ENCODE measurements around the gene RASSF8. TPM values are rescaled to one million over a fixed set of nuclear protein-coding genes. Genes with fewer than 3 reads are reported as not detected.

Gene RASSF8
- total RNA-seq, 1 experiment from 2014 or later = 51.2 TPM

DNA sequence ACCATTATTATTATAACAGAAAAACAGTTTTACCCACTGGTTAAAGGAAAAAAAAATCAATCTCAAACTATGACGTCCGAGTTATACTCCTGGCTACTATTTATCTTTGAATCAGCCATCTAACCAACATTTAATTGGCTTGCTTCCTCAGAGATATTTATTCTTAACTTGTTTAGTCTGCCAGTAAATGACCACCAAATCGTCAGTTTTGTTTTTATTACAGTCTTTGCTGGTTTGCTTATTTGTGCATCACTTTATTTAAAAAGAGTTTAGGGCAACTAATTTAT lies 71.2 kb downstream of the RASSF8 start:
- Histone ChIP-seq H3K9ac (ENCODE audit: low read length) (no peak overlapping the region), H3K36me3 (ENCODE audit: low read depth, low read length) (no peaks in the 10 kb centered on the region), H3K9me3 (ENCODE audit: low read length) (no peaks in the 10 kb centered on the region), H3K4me1 (ENCODE audit: insufficient read depth, low read length) (peaks cover 33% of the 10 kb centered on the region), H4K20me1 (ENCODE audit: low read length) (peaks cover 13% of the 10 kb centered on the region), H3K9me2 (replicated peaks; ENCODE audit: low read length) (no peaks in the 10 kb centered on the region), H3F3A (ENCODE audit: low read length, unreplicated experiment) (no peaks in the 10 kb centered on the region), H2AFZ (ENCODE audit: low read length) (no peak overlapping the region), H3K27me3 (ENCODE audit: low read length) (no peaks in the 10 kb centered on the region), H3K27ac (ENCODE audit: low read length) (no peak overlapping the region), H3K79me2 (ENCODE audit: low read length) (peaks cover 45% of the 10 kb centered on the region), H3K4me2 (ENCODE audit: low read length) (0 out of 2 replicates have a peak overlapping the region, but pooled peaks have one; percentile 4), H3K4me3 (ENCODE audit: low read length) (no peak overlapping the region)
- ATAC-seq = no peak
- DNase-seq = no peak
- CTCF ChIA-PET = interaction anchor here (0.7 kb wide), 1 partner anchor 33 kb away, joined by 3 read pairs; no protein-coding TSS in a partner anchor
- BruUV-seq (replicated peaks) = no TSS peak
- TF ChIP-seq EZH2phosphoT487 (IDR thresholded peaks at IDR 0.05; ENCODE audit: borderline replicate concordance, low read length) (no peak), EZH2 (IDR thresholded peaks at IDR 0.05; ENCODE audit: low read length, unreplicated experiment) (no peak)
- TF ChIP-seq, protein P1, sequence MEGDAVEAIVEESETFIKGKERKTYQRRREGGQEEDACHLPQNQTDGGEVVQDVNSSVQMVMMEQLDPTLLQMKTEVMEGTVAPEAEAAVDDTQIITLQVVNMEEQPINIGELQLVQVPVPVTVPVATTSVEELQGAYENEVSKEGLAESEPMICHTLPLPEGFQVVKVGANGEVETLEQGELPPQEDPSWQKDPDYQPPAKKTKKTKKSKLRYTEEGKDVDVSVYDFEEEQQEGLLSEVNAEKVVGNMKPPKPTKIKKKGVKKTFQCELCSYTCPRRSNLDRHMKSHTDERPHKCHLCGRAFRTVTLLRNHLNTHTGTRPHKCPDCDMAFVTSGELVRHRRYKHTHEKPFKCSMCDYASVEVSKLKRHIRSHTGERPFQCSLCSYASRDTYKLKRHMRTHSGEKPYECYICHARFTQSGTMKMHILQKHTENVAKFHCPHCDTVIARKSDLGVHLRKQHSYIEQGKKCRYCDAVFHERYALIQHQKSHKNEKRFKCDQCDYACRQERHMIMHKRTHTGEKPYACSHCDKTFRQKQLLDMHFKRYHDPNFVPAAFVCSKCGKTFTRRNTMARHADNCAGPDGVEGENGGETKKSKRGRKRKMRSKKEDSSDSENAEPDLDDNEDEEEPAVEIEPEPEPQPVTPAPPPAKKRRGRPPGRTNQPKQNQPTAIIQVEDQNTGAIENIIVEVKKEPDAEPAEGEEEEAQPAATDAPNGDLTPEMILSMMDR (conservative IDR thresholded peaks at IDR 0.05; ENCODE audit: low read depth, low read length) = no peak
- intact Hi-C loops (cut with micrococcal nuclease) = loop anchor here (1.0 to 5.0 kb wide), 8 partner anchors 68 to 593 kb away; no protein-coding TSS in a partner anchor
- POLR2A ChIA-PET (ENCODE audit: unreplicated experiment) = no interaction called here

DNA sequence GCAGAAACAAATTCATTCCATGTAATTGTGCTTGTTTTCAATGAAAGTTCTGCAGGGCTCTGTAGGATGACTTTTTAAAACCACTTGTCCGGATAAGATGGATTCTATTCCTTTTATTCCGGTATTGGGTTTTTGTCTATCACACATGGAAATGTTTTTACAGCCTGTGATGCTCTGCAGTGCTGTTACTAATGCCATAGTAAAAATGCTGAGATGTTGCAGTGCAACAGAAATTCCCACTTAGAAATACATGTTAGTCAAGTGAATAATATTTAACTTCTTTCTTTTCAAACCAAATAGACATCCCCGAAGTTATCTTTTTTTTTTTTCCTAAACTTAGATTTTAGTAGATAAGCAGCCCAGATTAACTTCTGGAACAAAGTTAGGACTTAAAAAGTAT lies 71.9 kb downstream of the RASSF8 start:
- no peak overlapping the region for H3K4me3 ChIP-seq (ENCODE audit: low read length)
- intact Hi-C loops (cut with micrococcal nuclease) = no loop called here
- no peaks in the 10 kb centered on the region for H3K9me2 ChIP-seq (replicated peaks; ENCODE audit: low read length)
- ATAC-seq = no peak
- no peaks in the 10 kb centered on the region for H3K9me3 ChIP-seq (ENCODE audit: low read length)
- no peaks in the 10 kb centered on the region for H3K36me3 ChIP-seq (ENCODE audit: low read depth, low read length)
- no peak for TF ChIP-seq EZH2 (IDR thresholded peaks at IDR 0.05; ENCODE audit: low read length, unreplicated experiment)
- TF ChIP-seq, protein P1 (conservative IDR thresholded peaks at IDR 0.05; ENCODE audit: low read depth, low read length) = no peak
- TF ChIP-seq EZH2phosphoT487 (IDR thresholded peaks at IDR 0.05; ENCODE audit: borderline replicate concordance, low read length) = no peak
- peaks cover 49% of the 10 kb centered on the region for H3K79me2 ChIP-seq (ENCODE audit: low read length)
- H3K4me1 ChIP-seq (ENCODE audit: insufficient read depth, low read length) = peaks cover 37% of the 10 kb centered on the region
- H3K27me3 ChIP-seq (ENCODE audit: low read length) = no peaks in the 10 kb centered on the region
- H3F3A ChIP-seq (ENCODE audit: low read length, unreplicated experiment) = no peaks in the 10 kb centered on the region
- no TSS peak for BruUV-seq (replicated peaks)
- no peak overlapping the region for H3K9ac ChIP-seq (ENCODE audit: low read length)
- H2AFZ ChIP-seq (ENCODE audit: low read length) = no peak overlapping the region
- peaks cover 13% of the 10 kb centered on the region for H4K20me1 ChIP-seq (ENCODE audit: low read length)
- POLR2A ChIA-PET (ENCODE audit: unreplicated experiment) = interaction anchor here (0.6 kb wide), 1 partner anchor 225 kb away, joined by 3 read pairs; no protein-coding TSS in a partner anchor
- no peak overlapping the region for H3K27ac ChIP-seq (ENCODE audit: low read length)
- DNase-seq = no peak
- H3K4me2 ChIP-seq (ENCODE audit: low read length) = no peak overlapping the region
- CTCF ChIA-PET = no interaction called here

DNA sequence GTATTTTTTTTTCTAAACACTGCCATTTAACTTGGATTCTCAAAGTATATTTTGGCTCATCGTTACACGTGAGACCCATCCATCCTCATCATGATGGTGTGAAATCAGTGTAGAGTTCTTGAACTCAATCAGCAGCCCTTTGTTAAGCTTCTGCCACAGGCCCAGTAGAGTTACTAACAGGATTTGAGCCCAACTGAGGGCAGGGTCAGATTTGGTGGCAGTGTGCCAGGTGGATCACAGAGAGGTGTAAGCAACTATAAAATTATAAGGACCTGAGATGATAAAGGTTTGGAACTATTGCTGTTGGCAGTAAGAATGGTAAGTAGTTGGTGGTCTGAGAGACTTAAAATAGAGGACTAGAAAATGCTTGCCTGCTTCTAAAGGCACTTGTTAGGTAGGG lies 72.8 kb downstream of the RASSF8 start:
- TF ChIP-seq, protein P1 (conservative IDR thresholded peaks at IDR 0.05; ENCODE audit: low read depth, low read length) = no peak
- TF ChIP-seq EZH2phosphoT487 (IDR thresholded peaks at IDR 0.05; ENCODE audit: borderline replicate concordance, low read length) (no peak), EZH2 (IDR thresholded peaks at IDR 0.05; ENCODE audit: low read length, unreplicated experiment) (no peak)
- Histone ChIP-seq H3K9me2 (replicated peaks; ENCODE audit: low read length) (no peaks in the 10 kb centered on the region), H3K27me3 (ENCODE audit: low read length) (no peaks in the 10 kb centered on the region), H3F3A (ENCODE audit: low read length, unreplicated experiment) (no peaks in the 10 kb centered on the region), H3K4me3 (ENCODE audit: low read length) (no peak overlapping the region), H3K4me1 (ENCODE audit: insufficient read depth, low read length) (peaks cover 37% of the 10 kb centered on the region), H4K20me1 (ENCODE audit: low read length) (peaks cover 13% of the 10 kb centered on the region), H3K9ac (ENCODE audit: low read length) (no peak overlapping the region), H3K9me3 (ENCODE audit: low read length) (no peaks in the 10 kb centered on the region), H3K27ac (ENCODE audit: low read length) (peak overlapping the region; percentile 28; the same call in 1 of the 2 replicates), H3K36me3 (ENCODE audit: low read depth, low read length) (no peaks in the 10 kb centered on the region), H3K4me2 (ENCODE audit: low read length) (peak overlapping the region; percentile 15; the same call in 1 of the 2 replicates), H2AFZ (ENCODE audit: low read length) (no peak overlapping the region), H3K79me2 (ENCODE audit: low read length) (peaks cover 49% of the 10 kb centered on the region)
- intact Hi-C loops (cut with micrococcal nuclease) = no loop called here
- BruUV-seq (replicated peaks) = no TSS peak
- DNase-seq (no peak), ATAC-seq (no peak)
- CTCF ChIA-PET = interaction anchor here (0.7 to 1.6 kb wide), 4 partner anchors 11 to 239 kb away, joined by 3 to 8 read pairs (median 6); partner anchors contain the start of gene BHLHE41
- POLR2A ChIA-PET (ENCODE audit: unreplicated experiment) = interaction anchor here (0.7 to 0.9 kb wide), 2 partner anchors 16 to 72 kb away, joined by 5 to 8 read pairs; no protein-coding TSS in a partner anchor
